Glomerular endothelial cell (primary cell): ENCODE data around the gene NKD1. TPM values are rescaled to one million over a fixed set of nuclear protein-coding genes. Genes with fewer than 3 reads are reported as not detected.

Source experiments
- DNase-seq: peaks from one replicate; pipeline ENCODE4 v3.0.0-alpha.2; 2011; ENCODE audit warnings: low read depth, low spot score; ENCODE audit errors: extremely low read depth
- total RNA-seq: library from RNA; depleted of rRNA; stranded (reverse); fragments of >200 nt; gene quantifications from 2 replicates; pipeline ENCODE4 v1.2.3, GENCODE V29; 2015

Gene NKD1
- total RNA-seq, 1 donor from 2014 or later, result under 0.01 TPM

DNA sequence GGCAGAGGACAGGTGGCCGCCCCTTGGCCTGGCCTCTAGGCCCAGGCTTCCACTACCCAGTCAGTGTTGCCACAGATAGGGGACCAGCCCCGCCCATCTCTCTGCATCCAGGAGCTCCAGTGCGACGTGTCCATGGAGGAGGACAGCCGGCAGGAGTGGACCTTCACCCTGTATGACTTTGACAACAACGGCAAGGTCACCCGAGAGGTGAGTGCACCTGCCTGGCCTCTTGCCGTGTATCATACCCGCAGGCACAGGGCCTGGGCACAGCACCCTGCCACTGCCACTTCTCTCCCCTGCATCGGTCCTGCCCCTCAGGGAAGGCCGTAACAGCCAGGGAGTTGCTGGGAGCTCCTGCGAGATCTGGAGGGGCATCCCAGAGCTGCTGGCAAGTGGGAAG lies 77.2 kb downstream of the NKD1 start:
- no peak for DNase-seq

DNA sequence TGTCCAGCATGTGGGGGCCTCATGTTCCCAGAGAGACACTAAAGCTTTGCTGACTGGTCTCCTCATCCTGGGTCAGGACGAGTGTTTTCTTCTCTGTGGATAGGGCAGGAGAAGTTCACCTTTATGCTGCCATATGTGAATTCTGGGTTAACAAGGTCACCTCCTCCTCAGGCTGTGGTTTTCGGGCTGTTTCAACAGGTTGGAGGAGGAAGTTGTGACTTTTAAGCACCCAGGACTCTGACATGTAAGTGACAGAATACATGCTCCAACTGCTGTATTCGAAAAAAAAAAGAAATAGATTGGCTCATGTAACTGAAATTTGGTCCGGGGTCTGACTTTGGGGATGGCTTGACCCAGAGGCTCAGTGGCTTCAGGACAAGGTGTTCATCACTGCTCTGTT lies 78.7 kb downstream of the NKD1 start:
- no peak for DNase-seq

DNA sequence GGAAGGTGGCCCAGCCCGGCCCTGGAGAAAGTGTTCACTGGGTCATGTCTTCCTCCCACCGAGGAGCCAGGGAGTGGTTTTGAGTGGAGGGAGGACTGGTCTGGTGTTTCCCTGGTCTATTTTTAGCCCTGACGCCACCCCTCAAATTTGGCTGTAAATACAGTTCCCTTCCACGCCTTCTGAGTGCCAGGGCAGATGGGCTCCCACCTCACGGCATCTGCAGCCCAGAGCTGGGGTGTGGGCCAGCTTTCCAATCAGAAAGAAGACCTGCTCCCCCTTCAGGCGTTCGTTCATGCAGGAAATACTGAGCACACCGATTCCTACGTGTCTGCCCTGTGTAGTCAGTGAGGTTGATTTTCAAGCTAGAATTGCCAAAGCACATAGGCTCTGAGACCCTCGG lies 79.2 kb downstream of the NKD1 start:
- no peak for DNase-seq

DNA sequence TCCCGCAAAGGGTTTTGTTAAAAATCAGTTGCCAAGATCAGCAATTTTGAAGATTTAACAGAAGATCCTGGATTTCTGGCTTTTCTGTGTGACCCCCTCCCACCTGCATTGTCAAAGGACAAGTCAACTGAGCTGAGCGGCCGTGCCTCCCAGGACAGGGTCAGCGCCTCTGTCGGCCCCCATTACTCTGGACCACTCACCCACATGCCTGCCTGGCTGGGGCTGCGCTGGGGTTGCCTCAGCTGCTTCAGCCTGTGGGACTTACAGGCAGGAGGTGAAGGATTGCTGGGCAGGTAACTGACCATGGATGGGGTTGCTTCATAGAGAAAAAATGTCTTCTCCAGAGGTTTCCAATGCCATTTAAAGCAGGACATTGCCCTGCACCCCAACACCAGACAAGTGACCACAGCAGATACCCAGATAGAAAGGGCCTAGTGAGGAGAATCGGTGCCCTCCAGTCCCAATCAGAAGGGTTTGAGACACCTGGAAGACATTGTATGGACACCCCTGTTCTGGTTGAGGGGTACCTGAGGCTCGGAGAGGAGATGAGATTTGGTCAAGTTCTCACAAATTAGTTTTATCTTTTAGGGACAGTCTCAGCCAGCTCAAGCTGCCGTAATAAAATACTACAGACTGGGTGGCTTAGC lies 80.1 kb downstream of the NKD1 start:
- no peak for DNase-seq

DNA sequence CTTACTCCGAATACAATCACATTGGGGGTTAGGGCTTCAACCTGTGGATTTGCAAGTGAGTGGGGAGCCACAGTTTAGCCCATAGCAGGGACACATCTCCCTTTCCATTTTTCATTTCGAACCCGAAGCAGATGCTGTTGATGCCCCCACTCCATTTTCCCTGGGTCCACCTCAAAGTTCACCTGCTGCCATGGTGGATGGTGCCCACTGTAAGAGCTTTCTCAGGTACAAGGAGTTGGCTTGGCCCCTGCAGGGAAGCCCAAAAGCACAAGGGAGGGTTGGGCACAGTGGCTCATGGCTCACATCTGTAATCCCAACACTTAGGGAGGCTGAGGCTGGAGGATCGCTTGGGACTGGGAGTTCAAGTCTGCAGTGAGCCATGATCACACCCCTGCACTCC lies 81.1 kb downstream of the NKD1 start:
- no peak for DNase-seq

DNA sequence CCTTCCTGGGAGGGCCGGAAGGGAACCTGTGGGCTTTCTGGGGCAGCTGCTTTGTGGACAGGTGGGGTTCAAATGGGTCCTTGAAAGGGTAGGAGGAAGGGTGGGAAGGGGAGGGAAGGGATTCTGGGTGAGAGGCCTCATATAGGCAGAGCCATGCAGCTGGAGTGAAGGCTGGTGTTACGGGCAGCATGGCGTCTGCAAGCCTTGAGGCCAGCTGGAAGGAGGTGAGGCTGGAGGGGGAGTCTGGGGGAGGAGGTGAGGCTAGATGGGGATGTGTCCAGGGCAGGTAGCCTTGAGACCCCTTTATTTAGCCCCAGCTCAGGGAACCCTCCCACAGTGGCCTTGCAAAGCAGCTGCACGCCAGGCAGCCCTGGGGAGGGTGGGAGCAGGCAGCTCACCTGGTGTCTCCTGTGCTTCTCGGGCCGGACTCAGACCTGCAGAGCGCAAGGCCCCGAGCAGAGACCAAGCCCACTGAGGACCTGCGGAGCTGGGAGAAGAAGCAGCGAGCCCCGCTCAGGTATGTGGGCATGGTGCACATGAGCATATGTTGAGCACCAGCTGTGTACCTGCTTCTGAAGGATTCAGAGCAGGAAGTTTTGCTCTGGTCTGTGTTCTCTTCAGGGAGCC lies 82.3 kb downstream of the NKD1 start:
- no peak for DNase-seq

DNA sequence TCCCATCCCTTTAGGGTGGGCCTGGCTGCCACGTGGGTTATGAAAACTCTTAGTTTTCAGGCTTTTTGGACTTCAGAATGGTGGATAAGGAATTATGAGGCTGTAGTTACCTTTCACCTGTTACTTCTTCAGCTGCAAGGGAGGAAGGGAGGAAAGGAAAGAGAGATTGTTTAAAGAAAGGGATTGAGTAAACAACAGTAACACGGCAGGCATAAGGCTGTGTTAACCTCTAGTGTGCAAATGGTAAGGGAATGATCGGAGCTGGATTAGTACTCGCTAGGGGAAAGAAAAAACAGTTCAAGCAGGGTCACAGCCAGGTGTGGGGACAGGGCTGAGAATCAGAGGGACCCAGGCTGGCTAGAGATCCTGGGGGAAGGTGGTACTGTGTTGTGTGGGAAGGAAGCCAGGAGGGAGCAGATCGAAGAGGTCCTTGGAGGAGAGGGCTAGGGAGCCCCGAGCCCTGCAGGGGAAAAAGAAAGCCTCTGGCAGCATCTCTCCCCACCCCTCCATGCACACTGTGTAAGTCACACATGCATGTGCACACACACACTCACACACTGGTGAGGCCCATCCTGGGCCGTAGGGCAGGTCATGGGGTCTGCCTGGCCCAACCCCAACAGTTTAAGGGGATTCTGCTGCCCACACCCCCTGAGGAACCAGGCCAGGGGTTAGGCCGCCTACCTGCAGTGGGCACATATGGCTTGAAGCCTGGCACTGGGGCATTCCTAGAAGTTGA lies 83.2 kb downstream of the NKD1 start:
- DNase-seq, result no peak

DNA sequence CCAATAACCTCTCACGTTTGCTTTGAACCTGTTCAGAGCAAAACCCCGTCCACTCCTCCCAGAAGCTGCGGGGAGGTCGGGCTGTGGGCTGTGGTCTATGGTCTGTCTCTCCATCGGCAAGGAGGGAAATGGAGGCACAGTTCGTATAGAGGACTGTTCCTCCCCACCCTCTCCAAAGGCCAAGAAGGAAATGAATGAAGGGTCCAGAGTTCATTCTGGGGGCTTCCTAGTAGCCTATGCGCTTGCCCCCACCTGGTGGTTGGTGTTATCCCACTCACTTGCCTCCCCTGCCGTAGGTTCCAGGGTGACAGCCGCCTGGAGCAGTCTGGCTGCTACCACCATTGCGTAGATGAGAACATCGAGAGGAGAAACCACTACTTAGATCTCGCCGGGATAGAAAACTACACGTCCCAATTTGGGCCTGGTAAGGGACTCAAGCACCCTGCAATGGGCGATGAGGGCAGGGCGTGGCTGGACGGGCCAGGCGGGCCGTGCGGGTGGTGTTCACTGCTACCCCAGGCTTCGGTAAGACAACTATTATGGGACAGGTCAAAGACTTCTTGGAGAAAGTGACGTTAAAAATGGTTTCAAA lies 83.9 kb downstream of the NKD1 start:
- no peak for DNase-seq

DNA sequence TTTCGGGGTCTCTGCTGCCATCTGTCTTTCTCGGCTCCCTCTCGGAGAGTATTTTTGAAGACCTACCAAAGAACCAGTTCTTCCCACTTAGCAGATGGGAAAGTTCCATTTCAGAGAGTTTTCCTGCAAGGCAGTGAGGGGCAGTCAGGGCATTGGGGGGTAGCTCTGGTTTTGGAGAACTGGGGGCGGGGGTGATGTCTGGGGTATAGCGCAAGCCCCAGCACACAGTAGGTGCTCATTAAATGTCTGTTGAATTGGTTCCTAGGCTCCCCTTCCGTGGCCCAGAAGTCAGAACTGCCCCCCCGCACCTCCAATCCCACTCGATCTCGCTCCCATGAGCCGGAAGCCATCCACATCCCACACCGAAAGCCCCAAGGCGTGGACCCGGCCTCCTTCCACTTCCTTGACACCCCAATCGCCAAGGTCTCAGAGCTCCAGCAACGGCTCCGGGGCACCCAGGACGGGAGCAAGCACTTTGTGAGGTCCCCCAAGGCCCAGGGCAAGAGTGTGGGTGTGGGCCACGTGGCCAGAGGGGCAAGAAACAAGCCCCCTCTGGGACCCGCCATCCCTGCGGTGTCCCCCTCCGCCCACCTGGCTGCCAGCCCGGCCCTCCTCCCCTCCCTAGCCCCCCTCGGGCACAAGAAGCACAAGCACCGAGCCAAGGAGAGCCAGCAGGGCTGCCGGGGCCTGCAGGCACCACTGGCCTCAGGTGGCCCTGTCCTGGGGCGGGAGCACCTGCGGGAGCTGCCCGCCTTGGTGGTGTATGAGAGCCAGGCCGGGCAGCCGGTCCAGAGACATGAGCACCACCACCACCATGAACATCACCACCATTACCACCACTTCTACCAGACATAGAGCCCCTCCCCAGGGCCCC lies 85.0 kb downstream of the NKD1 start:
- no peak for DNase-seq

DNA sequence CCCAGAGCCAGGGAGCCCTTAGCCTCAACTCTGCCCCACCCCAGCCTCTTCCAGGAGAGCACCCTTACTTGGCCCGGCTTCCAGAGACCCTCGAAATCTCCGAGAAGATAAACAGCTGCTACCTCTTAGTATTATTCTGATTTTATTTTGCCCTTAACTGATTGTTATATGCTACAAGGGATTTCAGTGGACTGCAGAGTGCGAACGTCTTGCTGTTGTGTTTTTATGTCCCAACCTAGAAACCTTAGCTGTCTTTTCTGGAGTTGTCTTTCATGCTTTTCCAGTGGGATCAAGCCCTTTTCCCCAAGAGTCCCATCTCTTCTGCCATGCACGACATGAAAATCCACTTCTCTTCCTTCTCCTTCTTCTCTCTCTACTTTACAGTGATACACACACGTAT lies 85.9 kb downstream of the NKD1 start:
- no peak for DNase-seq

DNA sequence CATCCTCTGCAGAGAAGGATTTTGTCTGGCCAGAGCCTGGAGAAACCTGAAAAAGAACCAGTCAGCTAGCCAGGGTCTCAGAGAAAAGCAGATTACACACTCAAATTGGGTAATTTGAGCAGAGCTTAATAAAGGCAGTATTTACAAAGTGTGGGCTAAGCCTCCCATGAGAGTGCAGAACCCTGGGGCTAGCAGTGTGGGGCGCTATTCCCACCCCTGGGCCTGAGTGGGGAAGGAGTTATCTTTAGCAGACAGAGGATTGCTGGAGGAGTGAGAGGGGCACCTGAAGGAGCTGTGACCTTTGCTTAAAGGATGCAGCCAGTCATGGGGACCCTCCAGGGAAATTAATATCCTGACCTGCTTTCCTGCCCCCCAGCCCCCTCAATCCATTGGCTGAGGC lies 86.8 kb downstream of the NKD1 start:
- DNase-seq, result no peak

DNA sequence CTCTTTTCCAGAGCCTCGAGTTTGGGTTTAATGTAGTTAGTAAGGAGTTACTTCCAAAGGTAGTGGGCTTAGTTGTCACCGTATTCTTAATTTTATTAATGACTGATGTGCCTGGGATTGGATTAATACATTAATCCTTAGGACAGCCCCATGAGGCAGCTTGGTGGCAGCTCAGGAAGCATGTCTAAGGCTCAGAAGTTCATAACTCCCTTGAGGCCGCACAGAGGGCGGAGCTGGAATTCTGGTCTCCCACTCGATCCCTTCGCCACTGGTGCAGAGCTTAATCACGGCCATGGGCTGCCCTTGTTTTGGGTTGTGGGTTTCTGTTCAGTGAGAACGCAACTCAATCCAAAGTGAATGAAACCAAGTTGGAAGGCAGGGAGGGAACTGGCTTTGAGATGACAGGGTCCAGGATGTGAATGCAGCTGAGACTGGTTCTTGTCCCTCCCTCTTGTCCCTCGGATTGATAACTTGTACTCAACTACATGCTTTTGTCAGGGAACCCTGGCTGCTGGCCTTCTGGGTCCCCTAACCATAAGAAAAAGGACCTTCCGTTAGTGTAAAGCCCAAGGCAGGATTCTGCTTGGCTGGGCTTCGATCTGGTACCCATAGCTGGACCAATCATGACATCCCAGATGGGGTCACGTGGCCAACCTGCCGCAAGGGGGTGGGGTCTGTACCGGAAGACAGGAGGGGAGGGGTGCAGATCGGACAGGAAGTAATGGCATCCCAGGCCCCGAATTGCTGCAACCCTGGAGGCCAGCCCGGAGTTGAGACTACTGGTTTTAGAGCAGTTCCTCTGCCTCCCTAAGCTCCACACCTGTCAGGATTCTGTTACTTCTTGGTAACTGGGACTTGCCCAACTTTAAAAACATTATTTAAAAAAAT lies 87.6 kb downstream of the NKD1 start:
- DNase-seq, result no peak

DNA sequence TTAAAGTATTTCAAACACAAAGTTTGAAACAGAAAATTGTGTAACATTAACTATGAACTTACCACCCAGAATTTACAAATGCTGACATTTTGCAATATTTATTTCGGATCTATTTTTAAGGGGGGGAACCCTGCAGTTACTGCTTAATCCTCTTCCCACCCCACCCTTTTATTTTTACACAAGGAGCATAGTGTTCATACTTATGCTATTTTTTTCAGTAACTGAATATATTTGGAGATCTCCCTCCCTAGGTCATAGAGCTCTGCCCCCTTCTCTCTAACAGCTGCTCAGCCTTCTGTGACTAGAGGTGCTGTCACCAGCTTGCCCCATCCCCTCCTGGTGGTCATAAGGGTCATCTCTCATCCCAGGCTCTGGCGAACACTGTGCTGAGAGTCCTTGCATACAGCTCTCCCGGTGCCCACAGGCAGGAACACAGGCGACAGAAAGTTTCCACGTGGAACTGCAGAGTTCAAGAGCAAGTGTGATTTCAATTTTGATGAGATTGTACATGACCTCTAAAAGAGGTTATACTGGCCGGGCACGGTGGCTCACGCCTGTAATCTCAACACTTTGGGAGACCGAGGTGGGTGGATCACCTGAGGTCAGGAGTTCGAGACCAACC lies 88.7 kb downstream of the NKD1 start:
- DNase-seq, result no peak

DNA sequence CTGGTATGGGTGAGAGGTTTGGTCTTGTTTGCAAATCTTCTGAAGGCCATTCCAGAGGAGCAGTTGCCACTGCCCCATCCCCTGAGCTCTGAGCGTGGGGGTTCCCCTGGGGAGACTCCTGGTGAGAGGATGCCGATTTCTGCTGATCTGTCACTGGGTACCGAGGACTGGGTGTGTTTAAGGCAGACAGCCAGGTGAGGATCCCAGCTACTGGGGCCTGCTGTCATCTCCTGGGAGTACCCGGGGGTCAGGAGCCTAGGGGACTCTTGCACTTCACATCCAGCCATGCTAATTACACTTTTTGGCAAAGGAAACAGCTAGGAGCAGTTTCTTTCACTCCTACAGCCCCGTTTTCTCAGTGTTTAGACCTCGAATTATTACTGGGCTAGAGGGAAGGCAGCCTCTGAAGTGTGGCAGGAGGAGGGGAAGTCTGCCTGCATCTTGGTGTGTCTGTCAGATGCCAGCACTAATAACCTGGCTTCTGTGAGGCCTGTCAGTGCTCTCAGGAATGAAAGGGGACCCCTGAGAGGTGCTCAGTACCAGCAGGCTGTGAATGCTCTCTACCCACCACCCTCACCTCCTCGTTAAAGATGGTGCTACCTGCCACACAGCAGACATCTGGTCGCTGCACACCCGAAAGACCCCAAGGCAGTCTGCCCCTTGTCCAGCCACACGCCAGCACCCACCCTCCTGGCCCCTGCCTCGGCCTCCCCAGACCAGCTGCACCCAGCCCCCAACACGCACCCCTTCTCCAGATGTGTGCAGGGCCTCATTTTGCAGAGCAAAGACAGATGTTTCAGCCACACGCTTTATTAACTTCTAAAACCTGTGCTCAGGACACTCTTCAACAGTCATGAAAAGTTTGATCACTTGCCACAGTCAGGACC lies 89.8 kb downstream of the NKD1 start:
- no peak for DNase-seq

DNA sequence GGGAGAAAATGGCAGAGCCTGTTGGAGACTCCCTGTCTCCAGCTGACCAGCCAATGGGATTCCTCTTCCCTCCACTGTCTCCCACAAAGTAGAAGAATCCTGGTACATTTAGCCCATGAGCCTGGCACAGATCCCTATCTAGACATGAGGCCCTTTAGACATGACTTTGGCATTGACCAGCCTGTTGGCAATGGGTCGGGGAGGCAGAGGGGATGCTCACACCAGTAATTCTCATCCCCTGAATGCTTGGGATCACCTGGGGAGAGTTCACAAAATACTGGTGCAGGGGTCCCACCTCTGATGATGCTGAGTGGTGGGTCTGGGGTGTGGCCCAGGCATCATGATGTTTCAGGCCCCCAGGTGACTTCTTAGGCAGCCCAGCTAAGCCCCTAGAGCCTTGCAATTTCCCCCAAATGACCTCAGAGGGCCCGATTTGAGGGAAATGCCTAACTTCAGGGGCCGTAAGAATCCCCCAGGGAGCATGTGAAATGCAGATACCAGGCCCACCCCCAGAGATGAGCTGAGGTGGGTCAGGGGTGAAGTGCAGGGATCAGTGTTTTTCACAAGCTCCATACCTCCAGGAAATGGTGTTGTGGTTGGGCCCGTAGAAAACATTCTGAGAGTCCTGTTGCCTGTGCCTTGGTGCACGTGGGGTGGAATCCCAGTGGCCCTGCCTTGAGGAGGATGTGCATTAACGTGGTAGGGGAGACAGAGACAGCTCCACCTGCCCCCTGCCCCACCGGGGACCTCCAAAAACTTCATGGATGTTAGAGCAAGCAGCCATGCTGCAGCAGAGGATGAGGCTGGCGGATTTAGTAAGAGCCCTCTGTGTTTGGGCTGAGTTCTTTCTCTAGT lies 90.8 kb downstream of the NKD1 start:
- DNase-seq, result no peak

DNA sequence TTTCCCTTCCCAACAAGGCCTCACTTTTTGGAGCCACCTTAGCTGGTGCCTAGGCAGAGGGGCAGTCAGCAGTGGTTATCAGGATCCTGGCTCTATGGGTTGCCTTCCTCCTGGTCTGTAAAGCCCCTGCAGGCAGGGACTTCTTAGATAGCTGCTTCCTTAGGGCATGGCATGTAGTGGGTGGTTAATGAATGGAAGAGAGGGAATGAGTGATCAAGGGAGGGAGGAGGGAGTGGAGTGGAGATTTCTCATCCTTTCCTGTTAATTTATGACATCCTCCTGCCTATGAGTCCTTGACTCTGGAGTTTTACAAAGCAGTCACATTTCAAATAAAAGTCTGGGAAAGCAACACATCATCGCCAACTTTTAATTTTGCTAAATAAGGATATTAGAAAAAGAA lies 92.2 kb downstream of the NKD1 start:
- no peak for DNase-seq
